Suprapubic skin (tissue), 4 donors: ENCODE data around the gene SH3RF1. TPM values are rescaled to one million over a fixed set of nuclear protein-coding genes. Genes with fewer than 3 reads are reported as not detected.
A peak's percentile ranks its signal among the peaks of the same experiment; 100 is the strongest.

Experiments used
- DNase-seq, 2 donors: peaks; one replicate each; pipeline ENCODE4 v3.0.0-alpha.2; 2019; ENCODE audit warnings: low spot score in 2 of 2
- H3K27ac ChIP-seq: fragments of 200-600 bp; sonication (generic); one replicate; pipeline ENCODE4 v1.5.1; 2019
- H3K27me3 ChIP-seq: fragments of 200-600 bp; sonication (generic); one replicate; pipeline ENCODE4 v1.5.1; 2019
- H3K36me3 ChIP-seq: fragments of 200-600 bp; sonication (generic); one replicate; pipeline ENCODE4 v1.5.1; 2019
- H3K4me1 ChIP-seq: fragments of 200-600 bp; sonication (generic); one replicate; pipeline ENCODE4 v1.5.1; 2019
- H3K4me3 ChIP-seq: fragments of 200-600 bp; sonication (generic); one replicate; pipeline ENCODE4 v1.5.1; 2019; ENCODE audit warnings: mild to moderate bottlenecking
- H3K9me3 ChIP-seq: fragments of 200-600 bp; sonication (generic); one replicate; pipeline ENCODE4 v1.5.1; 2019
- EP300 ChIP-seq: sonication (generic); formaldehyde crosslinking; IDR thresholded peaks from one replicate; pipeline ENCODE4 v1.6.1; 2017; ENCODE audit warnings: antibody characterized with exemption
- POLR2A ChIP-seq, 2 donors: fragments of 450-650 bp; IDR thresholded peaks; one replicate each; pipeline ENCODE4 v1.6.1; 2017; ENCODE audit warnings: antibody characterized with exemption in 2 of 2, mild to moderate bottlenecking in 2 of 2, moderate library complexity in 2 of 2
- POLR2AphosphoS5 ChIP-seq, 3 donors: sonication (generic); formaldehyde crosslinking; IDR thresholded peaks; one replicate each; pipeline ENCODE4 v1.6.1; 2017; ENCODE audit warnings: antibody characterized with exemption in 3 of 3
- WGBS: methylation state at CpG from one replicate; pipeline ENCODE4 v1.1.5; 2018; 5-methylcytosine and 5-hydroxymethylcytosine counted together
- total RNA-seq, 4 donors: library from RNA; depleted of rRNA; stranded (reverse); fragments of >200 nt; gene quantifications; one replicate each; pipeline ENCODE4 v1.1.0, GENCODE V29; 2016
- TF ChIP-seq, protein P1 (sequence below), 2 donors: fragments of 200-600 bp in 1 of 2; fragments of 450-650 bp in 1 of 2; sonication (generic) in 1 of 2; IDR thresholded peaks; one replicate each; pipeline ENCODE4 v1.5.1; 2016 to 2019; ENCODE audit warnings: antibody characterized with exemption in 2 of 2, mild to moderate bottlenecking in 1 of 2, moderate library complexity in 1 of 2

Gene SH3RF1
- total RNA-seq, 4 donors from 2014 or later: 10.8 to 18.1 (median 15.0) TPM

DNA sequence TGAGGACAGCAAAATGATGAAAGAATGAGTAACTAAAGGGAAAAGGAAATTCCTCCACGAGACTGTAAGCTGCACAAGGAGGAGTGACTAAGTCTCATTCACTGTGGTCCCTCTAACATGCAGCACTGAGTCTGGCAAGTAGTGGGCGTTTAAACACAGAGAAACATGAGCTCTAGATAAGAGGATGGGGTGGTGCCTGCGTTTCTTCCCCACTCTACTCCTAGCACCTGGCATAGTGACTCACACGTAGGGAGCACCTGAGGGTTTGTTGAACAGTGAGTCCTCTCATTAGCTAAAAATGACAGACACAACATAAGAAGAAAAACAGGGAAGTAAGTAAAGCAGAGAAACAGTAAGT, 154.9 kb downstream of the SH3RF1 start:
- peaks cover 55% of the 10 kb centered on the region for H3K36me3 ChIP-seq
- no peak for DNase-seq
- H3K4me1 ChIP-seq: no peaks in the 10 kb centered on the region
- no peaks in the 10 kb centered on the region for H3K9me3 ChIP-seq
- H3K4me3 ChIP-seq: no peak overlapping the region
- H3K27me3 ChIP-seq: no peaks in the 10 kb centered on the region
- 43% methylated on average over 4 of the region's 4 CpGs for WGBS
- peak overlapping the region; percentile 56 for H3K27ac ChIP-seq
- TF ChIP-seq EP300 (no peak), POLR2A (IDR thresholded peaks at IDR 0.05) (no peak), POLR2AphosphoS5 (IDR thresholded peaks at IDR 0.05) (no peak)
- TF ChIP-seq, protein P1, sequence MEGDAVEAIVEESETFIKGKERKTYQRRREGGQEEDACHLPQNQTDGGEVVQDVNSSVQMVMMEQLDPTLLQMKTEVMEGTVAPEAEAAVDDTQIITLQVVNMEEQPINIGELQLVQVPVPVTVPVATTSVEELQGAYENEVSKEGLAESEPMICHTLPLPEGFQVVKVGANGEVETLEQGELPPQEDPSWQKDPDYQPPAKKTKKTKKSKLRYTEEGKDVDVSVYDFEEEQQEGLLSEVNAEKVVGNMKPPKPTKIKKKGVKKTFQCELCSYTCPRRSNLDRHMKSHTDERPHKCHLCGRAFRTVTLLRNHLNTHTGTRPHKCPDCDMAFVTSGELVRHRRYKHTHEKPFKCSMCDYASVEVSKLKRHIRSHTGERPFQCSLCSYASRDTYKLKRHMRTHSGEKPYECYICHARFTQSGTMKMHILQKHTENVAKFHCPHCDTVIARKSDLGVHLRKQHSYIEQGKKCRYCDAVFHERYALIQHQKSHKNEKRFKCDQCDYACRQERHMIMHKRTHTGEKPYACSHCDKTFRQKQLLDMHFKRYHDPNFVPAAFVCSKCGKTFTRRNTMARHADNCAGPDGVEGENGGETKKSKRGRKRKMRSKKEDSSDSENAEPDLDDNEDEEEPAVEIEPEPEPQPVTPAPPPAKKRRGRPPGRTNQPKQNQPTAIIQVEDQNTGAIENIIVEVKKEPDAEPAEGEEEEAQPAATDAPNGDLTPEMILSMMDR (IDR thresholded peaks at IDR 0.05): no peak

DNA sequence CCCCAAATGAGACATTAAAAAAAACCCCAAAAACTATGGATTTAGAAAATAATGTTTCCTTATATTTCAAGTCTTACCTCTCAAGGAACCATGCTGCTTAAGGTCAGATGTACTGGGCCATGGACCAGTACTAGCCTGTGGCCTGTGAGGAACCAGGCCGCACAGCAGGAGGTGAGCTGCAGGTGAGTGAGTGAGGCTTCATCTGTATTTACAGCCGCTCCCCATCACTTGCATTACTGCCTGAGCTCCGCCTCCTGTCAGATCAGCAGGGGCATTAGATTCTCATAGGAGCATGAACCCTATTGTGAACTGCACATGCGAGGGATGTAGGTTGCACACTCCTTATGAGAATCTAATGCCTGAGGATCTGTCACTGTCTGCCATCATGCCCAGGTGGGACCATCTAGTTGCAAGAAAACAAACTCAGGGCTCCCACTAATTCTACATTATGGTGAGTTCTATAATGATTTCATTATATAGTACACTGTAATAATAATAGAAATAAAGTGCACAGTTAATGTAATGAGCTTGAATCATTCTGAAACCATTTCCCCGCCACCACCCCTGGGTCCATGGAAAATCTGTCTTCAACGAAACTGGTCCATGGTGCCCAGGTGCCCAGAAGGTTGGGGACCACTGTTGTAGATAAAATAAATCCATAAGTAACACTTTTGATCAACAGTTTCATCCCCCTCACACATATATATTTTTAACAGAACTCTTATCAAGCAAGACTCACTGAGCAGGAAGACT, 155.4 kb downstream of the SH3RF1 start:
- 93% methylated on average over 6 of the region's 6 CpGs for WGBS
- no peaks in the 10 kb centered on the region for H3K9me3 ChIP-seq
- DNase-seq: no peak
- H3K27ac ChIP-seq: no peak overlapping the region
- TF ChIP-seq POLR2AphosphoS5 (IDR thresholded peaks at IDR 0.05) (no peak), EP300 (no peak), POLR2A (IDR thresholded peaks at IDR 0.05) (no peak)
- TF ChIP-seq, protein P1 (IDR thresholded peaks at IDR 0.05): no peak
- H3K36me3 ChIP-seq: peaks cover 55% of the 10 kb centered on the region
- H3K27me3 ChIP-seq: no peaks in the 10 kb centered on the region
- no peak overlapping the region for H3K4me3 ChIP-seq
- no peaks in the 10 kb centered on the region for H3K4me1 ChIP-seq

DNA sequence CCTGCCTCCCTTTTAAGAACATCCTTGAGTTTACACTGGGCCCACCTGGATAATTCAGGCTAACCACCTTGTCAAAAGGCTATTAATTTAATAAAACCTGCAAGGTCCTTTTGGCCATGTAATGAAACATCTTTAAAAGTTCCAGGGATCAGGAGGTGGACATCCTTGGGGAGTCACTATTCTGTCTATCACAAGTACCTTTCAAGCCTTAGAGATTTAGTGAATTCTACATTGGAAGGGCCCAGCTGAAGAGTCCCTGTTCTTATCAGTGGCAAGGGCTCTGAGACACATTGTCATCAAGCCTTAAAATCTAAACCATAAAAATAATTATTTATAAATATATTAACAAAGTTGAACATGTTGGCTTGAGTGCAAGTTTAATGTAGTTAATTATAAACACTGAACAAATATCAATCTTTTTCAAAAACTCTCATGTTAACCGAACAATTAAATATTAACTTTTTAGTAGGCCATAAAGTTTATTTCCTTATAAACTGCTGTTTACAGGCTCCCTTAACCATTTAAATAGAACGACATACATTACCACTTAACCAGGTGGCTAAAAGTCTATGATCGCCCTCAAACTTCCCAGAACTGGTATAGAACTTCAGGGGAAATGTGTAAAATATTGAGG, 156.3 kb downstream of the SH3RF1 start:
- no peak for TF ChIP-seq EP300
- TF ChIP-seq, protein P1 (IDR thresholded peaks at IDR 0.05): no peak
- no peak for TF ChIP-seq POLR2A (IDR thresholded peaks at IDR 0.05)
- TF ChIP-seq POLR2AphosphoS5 (IDR thresholded peaks at IDR 0.05): no peak
- no peak for DNase-seq
- peaks cover 55% of the 10 kb centered on the region for H3K36me3 ChIP-seq
- H3K27ac ChIP-seq: no peak overlapping the region
- 96% methylated on average over 3 of the region's 3 CpGs for WGBS
- no peak overlapping the region for H3K4me3 ChIP-seq
- H3K27me3 ChIP-seq: no peaks in the 10 kb centered on the region
- no peaks in the 10 kb centered on the region for H3K4me1 ChIP-seq
- no peaks in the 10 kb centered on the region for H3K9me3 ChIP-seq

DNA sequence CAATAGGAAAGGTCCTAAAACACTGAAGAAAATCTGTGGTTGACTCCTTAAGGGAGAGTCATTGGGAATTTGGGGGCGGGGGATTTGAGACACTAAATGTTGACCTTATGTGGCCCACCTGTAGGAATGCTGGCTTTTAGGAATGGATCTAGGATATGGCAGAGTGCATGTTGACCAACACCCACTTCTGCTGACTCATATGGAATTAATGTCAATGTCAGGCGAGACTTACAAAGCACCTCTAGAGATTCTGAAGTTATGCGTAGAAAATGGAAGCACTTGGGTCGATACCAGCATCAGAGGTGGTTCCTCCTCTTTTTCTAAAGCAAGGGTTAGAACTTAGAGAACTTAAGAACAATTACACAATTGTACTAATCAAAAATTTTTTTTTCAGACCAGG, 160.1 kb downstream of the SH3RF1 start:
- no peaks in the 10 kb centered on the region for H3K4me1 ChIP-seq
- DNase-seq: no peak
- TF ChIP-seq POLR2AphosphoS5 (IDR thresholded peaks at IDR 0.05): no peak
- TF ChIP-seq, protein P1 (IDR thresholded peaks at IDR 0.05): no peak
- no peak for TF ChIP-seq EP300
- TF ChIP-seq POLR2A (IDR thresholded peaks at IDR 0.05): no peak
- no peak overlapping the region for H3K4me3 ChIP-seq
- WGBS: 93% methylated on average over 4 of the region's 4 CpGs
- H3K9me3 ChIP-seq: no peaks in the 10 kb centered on the region
- no peak overlapping the region for H3K27ac ChIP-seq
- H3K36me3 ChIP-seq: peaks cover 55% of the 10 kb centered on the region
- H3K27me3 ChIP-seq: no peaks in the 10 kb centered on the region

DNA sequence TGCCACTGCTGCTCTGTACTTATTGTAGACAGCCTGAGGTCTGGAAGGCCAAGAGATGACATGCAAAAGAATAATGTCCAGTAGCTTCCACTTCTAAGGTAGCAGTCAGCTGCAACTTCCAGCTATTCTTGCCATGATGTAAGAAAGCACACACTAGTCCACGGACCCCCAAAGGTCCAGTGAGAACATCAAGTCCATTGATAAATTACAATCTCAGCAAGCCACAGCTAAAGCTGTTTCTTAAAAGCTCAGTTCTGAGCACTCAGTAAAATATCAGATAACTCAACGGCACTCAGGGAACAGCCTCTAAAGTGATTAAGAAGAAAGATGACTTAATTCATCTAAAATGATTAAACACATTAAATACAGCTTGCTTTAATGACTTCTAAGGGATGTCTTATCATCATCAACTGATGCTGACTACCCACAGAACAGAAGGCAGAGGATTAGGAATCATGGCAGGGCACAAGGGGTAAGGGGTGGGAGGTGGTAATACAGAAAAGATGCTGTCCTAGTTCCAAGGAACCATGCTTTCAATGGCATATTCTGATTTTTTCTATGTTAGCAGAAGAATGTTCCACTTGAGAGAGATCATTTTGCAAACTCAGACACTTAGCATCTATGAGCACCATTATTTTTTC, 161.6 kb downstream of the SH3RF1 start:
- WGBS: 89% methylated on average over 2 of the region's 2 CpGs
- Histone ChIP-seq H3K4me3 (no peak overlapping the region), H3K4me1 (no peaks in the 10 kb centered on the region), H3K36me3 (peaks cover 53% of the 10 kb centered on the region), H3K27me3 (no peaks in the 10 kb centered on the region), H3K9me3 (no peaks in the 10 kb centered on the region), H3K27ac (no peak overlapping the region)
- DNase-seq: no peak
- TF ChIP-seq EP300 (no peak), POLR2AphosphoS5 (IDR thresholded peaks at IDR 0.05) (no peak), POLR2A (IDR thresholded peaks at IDR 0.05) (no peak)
- TF ChIP-seq, protein P1 (IDR thresholded peaks at IDR 0.05): no peak
